ENCODE data around the gene LDLRAP1.

- no peak for TF ChIP-seq CTCF (conservative IDR thresholded peaks at IDR 0.05; ENCODE audit: low read depth, low read length)
- no peak for TF ChIP-seq MAZ (IDR thresholded peaks at IDR 0.05; ENCODE audit: borderline replicate concordance, low read depth, low read length)
- TF ChIP-seq RFX5 (IDR thresholded peaks at IDR 0.05; ENCODE audit: low read depth, low read length), result no peak
- no peak for TF ChIP-seq RCOR1 (IDR thresholded peaks at IDR 0.05; ENCODE audit: insufficient replicate concordance, low read length)
- no peak for TF ChIP-seq CEBPB (IDR thresholded peaks at IDR 0.05; ENCODE audit: low read depth, low read length)
- TF ChIP-seq POLR2A (IDR thresholded peaks at IDR 0.05; ENCODE audit: low read depth, low read length), result no peak
- no peak for TF ChIP-seq FOS (IDR thresholded peaks at IDR 0.05; ENCODE audit: low read depth, low read length)
Observed at GRCh38 chr1:25572107-25572506, 28.7 kb downstream of the LDLRAP1 start.
